ENCODE measurements around the gene ABHD15. TPM values are rescaled to one million over a fixed set of nuclear protein-coding genes. Genes with fewer than 3 reads are reported as not detected.

ABHD15 gene
- total and polyA plus RNA-seq, 2 donors (not counting 1 experiment from before 2014, with no cell fraction given), result 10.9 to 44.1 TPM

- Histone ChIP-seq H2AFZ (ENCODE audit: insufficient read depth, low read depth, low read length, poor library complexity, severe bottlenecking) (no peak overlapping the region), H3K79me2 (ENCODE audit: control insufficient read depth, insufficient read depth, low read length) (peaks cover 21% of the 10 kb centered on the region), H3K27ac (ENCODE audit: low read length in 2 of 2) (no peak overlapping the region), H3K4me1 (ENCODE audit: control insufficient read depth in 2 of 2, insufficient read depth in 2 of 2, low read length in 2 of 2) (peaks cover 9 to 20% of the 10 kb centered on the region in 2 donors), H3K9ac (ENCODE audit: low read length) (no peak overlapping the region), H3K27me3 (replicated peaks in 1 of 4; ENCODE audit: control extremely low read depth in 1 of 4, control insufficient read depth in 3 of 4, insufficient read depth in 4 of 4, low read length in 3 of 4) (no peaks in the 10 kb centered on the region), H3K9me3 (ENCODE audit: control extremely low read depth in 1 of 3, control insufficient read depth in 2 of 3, insufficient read depth in 1 of 3, low read length in 2 of 3) (no peaks in the 10 kb centered on the region), H3K4me2 (replicated peaks; ENCODE audit: low read depth, low read length, poor library complexity, severe bottlenecking) (peak overlapping the region; percentile 37), H3K4me3 (ENCODE audit: control extremely low read depth in 1 of 5, extremely low read depth in 1 of 5, insufficient read depth in 1 of 5, low read depth in 2 of 5, low read length in 4 of 5) (no peak overlapping the region), H3K36me3 (replicated peaks in 1 of 2; ENCODE audit: control extremely low read depth in 1 of 2, control insufficient read depth in 1 of 2, extremely low read depth in 1 of 2, insufficient read depth in 2 of 2, low read length in 1 of 2) (peaks cover 0 to 59% of the 10 kb centered on the region in 2 experiments), H4K20me1 (ENCODE audit: control insufficient read depth, insufficient read depth, low read length, poor library complexity, severe bottlenecking) (peaks cover 44% of the 10 kb centered on the region)
- TF ChIP-seq EZH2 (IDR thresholded peaks at IDR 0.05; ENCODE audit: borderline replicate concordance, insufficient read depth, low read depth, low read length, poor library complexity, severe bottlenecking) (no peak), CTCF (IDR thresholded peaks at IDR 0.05) (no peak)
- CTCF ChIA-PET, result interaction anchor here (0.6 to 24.3 kb wide), 5 partner anchors 15 to 235 kb away, joined by 3 to 336 read pairs (median 39); partner anchors contain the start of gene ANKRD13B
- intact Hi-C loops (cut with micrococcal nuclease), result no loop called here
- peak; percentile 50 for DNase-seq
- no peaks in the 10 kb centered on the region for H3K9me3 Mint-ChIP-seq (ENCODE audit: insufficient read depth)
- H3K27ac Mint-ChIP-seq, result peak overlapping the region; percentile 41
- ATAC-seq (ENCODE audit: low read depth), result no peak
- H3K27me3 Mint-ChIP-seq, result no peaks in the 10 kb centered on the region
- 89% methylated on average over 14 of the region's 17 CpGs for WGBS (ENCODE audit: insufficient coverage)
- H3K4me1 Mint-ChIP-seq, result peaks cover 18% of the 10 kb centered on the region
- POLR2A ChIA-PET, result no interaction called here
- H3K4me3 Mint-ChIP-seq, result no peak overlapping the region
Observed at GRCh38 chr17:29574732-29575510, 8.1 kb upstream of the ABHD15 start.

All from B cell (primary cell).